HEK293 (cell line): ENCODE results near the gene PPP4R1.
"Not testable (repeated sequence)": the region's sequence is repeated elsewhere in the genome, so short reads cannot be mapped to it uniquely, and the experiment has no call there.

Experiments used
- CTCF ChIA-PET: fragments of 350-600 bp; formaldehyde crosslinking; extraction: SDS; loops from one replicate; lab custom pipeline; 2021; ENCODE audit warnings: antibody characterized with exemption; lab: Yijun Ruan, JAX
- POLR2A ChIA-PET: fragments of 300-600 bp; formaldehyde crosslinking; extraction: SDS; loops from one replicate; lab custom pipeline; 2020; ENCODE audit warnings: antibody characterized with exemption, inconsistent platforms; lab: Yijun Ruan, JAX
- H3K27ac ChIP-seq: fragments of 200-500 bp; sonication (Bioruptor generic); 2 replicates; pipeline ENCODE4 v1.5.1; 2014; ENCODE audit warnings: low read depth, low read length, control low read depth, inconsistent platforms; ENCODE audit errors: extremely low read depth
- H3K36me3 ChIP-seq, 2 experiments: fragments of 200-500 bp in 1 of 2; sonication (Bioruptor generic) in 1 of 2; 1 replicate in 1 of 2; 2 replicates in 1 of 2; pipeline ENCODE4 v1.5.1; 2014 to 2017; ENCODE audit warnings: inconsistent platforms in 2 of 2, low read length in 2 of 2; ENCODE audit not compliant: control insufficient read depth in 2 of 2, insufficient read depth in 1 of 2
- H3K4me1 ChIP-seq: fragments of 200-500 bp; sonication (Bioruptor generic); 2 replicates; pipeline ENCODE4 v1.5.1; 2014; ENCODE audit warnings: mild to moderate bottlenecking, low read length, inconsistent platforms; ENCODE audit not compliant: control insufficient read depth, insufficient read depth
- H3K4me3 ChIP-seq: 2 replicates; pipeline ENCODE4 v1.5.1; 2011; ENCODE audit warnings: low read depth, mild to moderate bottlenecking, control low read depth, low read length, moderate library complexity
- H3K9me3 ChIP-seq: fragments of 200-500 bp; sonication (Bioruptor generic); 2 replicates; pipeline ENCODE4 v1.5.1; 2014; ENCODE audit warnings: low read depth, low read length, inconsistent platforms; ENCODE audit not compliant: control insufficient read depth, insufficient read depth
- GLIS2 ChIP-seq: fragments of 450-650 bp; formaldehyde crosslinking; IDR thresholded peaks from 2 replicates; pipeline ENCODE4 v1.5.1; 2016; ENCODE audit warnings: missing biosample characterization, missing genetic modification characterization
- PRDM1 ChIP-seq: fragments of 450-650 bp; formaldehyde crosslinking; IDR thresholded peaks from 2 replicates; pipeline ENCODE4; 2016; ENCODE audit warnings: missing biosample characterization, missing genetic modification characterization
- ZBTB48 ChIP-seq: fragments of 450-650 bp; formaldehyde crosslinking; IDR thresholded peaks from 2 replicates; pipeline ENCODE4 v1.5.1; 2016; ENCODE audit warnings: missing biosample characterization, missing genetic modification characterization
- ZNF155 ChIP-seq: fragments of 450-650 bp; formaldehyde crosslinking; IDR thresholded peaks from 2 replicates; pipeline ENCODE4 v1.5.1; 2016; ENCODE audit warnings: missing biosample characterization, missing genetic modification characterization
- ZNF202 ChIP-seq: fragments of 450-650 bp; formaldehyde crosslinking; IDR thresholded peaks from 2 replicates; pipeline ENCODE4 v1.5.1; 2016; ENCODE audit warnings: missing biosample characterization, missing genetic modification characterization, borderline replicate concordance
- ZNF266 ChIP-seq: fragments of 450-650 bp; formaldehyde crosslinking; IDR thresholded peaks from 2 replicates; pipeline ENCODE4 v1.5.1; 2016; ENCODE audit warnings: missing biosample characterization, missing genetic modification characterization, low read depth
- ZNF548 ChIP-seq: fragments of 450-650 bp; formaldehyde crosslinking; IDR thresholded peaks from 2 replicates; pipeline ENCODE4 v1.5.1; 2016; ENCODE audit warnings: missing biosample characterization, missing genetic modification characterization
- ZNF843 ChIP-seq: fragments of 450-650 bp; formaldehyde crosslinking; IDR thresholded peaks from 2 replicates; pipeline ENCODE4 v1.5.1; 2016; ENCODE audit warnings: missing biosample characterization, missing genetic modification characterization
- TF ChIP-seq, protein P1 (sequence below): fragments of 450-650 bp; IDR thresholded peaks from 2 replicates; pipeline ENCODE4 v1.5.1; 2018; ENCODE audit warnings: missing biosample characterization, mild to moderate bottlenecking, missing genetic modification characterization
- TF ChIP-seq, protein P2 (sequence below): fragments of 450-650 bp; formaldehyde crosslinking; IDR thresholded peaks from 2 replicates; pipeline ENCODE4 v1.5.1; 2016; ENCODE audit warnings: missing biosample characterization, missing genetic modification characterization
- TF ChIP-seq, protein P3 (sequence below): fragments of 450-650 bp; formaldehyde crosslinking; IDR thresholded peaks from 2 replicates; pipeline ENCODE4 v1.5.1; 2017; ENCODE audit warnings: missing biosample characterization, missing genetic modification characterization
- TF ChIP-seq, protein P4 (sequence below): fragments of 450-650 bp; formaldehyde crosslinking; IDR thresholded peaks from 2 replicates; pipeline ENCODE4 v1.5.1; 2016; ENCODE audit warnings: missing biosample characterization, missing genetic modification characterization, low read depth
- TF ChIP-seq, protein P5 (sequence below): fragments of 450-650 bp; formaldehyde crosslinking; IDR thresholded peaks from 2 replicates; pipeline ENCODE4 v1.5.1; 2017; ENCODE audit warnings: missing biosample characterization, missing genetic modification characterization

Gene PPP4R1

DNA sequence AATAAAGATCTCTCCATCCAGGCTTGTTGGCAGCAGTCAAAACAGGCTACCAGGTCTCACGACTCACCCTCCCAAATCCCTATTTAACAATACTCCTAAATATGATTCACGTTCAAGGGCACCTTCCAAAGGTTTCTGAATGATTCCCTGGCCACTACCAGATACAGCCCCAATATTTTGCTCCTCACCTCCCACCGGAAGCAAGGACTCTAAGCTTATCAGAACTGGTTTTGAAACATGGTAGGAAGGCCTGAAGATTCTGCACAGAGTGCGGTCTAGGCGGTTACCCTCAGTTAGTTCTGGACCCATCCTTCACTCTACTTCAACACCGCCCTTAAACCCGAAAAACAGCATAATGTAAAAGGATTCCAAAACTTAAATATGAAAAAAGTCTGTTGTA, 5.2 kb downstream of the PPP4R1 start:
- Histone ChIP-seq H3K36me3 (peaks cover 4 to 15% of the 10 kb centered on the region in 2 experiments), H3K9me3 (no peaks in the 10 kb centered on the region), H3K4me1 (peaks cover 12% of the 10 kb centered on the region), H3K4me3 (no peak overlapping the region), H3K27ac (no peak overlapping the region)
- TF ChIP-seq ZNF266, result no peak
- TF ChIP-seq ZNF548, result no peak
- TF ChIP-seq ZNF843 (tag by site-specific recombination), result no peak
- no peak for TF ChIP-seq ZNF155 (tag by site-specific recombination)
- TF ChIP-seq, protein P1, sequence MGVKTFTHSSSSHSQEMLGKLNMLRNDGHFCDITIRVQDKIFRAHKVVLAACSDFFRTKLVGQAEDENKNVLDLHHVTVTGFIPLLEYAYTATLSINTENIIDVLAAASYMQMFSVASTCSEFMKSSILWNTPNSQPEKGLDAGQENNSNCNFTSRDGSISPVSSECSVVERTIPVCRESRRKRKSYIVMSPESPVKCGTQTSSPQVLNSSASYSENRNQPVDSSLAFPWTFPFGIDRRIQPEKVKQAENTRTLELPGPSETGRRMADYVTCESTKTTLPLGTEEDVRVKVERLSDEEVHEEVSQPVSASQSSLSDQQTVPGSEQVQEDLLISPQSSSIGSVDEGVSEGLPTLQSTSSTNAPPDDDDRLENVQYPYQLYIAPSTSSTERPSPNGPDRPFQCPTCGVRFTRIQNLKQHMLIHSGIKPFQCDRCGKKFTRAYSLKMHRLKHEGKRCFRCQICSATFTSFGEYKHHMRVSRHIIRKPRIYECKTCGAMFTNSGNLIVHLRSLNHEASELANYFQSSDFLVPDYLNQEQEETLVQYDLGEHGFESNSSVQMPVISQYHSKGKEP (tag by site-specific recombination), result no peak
- TF ChIP-seq, protein P2, sequence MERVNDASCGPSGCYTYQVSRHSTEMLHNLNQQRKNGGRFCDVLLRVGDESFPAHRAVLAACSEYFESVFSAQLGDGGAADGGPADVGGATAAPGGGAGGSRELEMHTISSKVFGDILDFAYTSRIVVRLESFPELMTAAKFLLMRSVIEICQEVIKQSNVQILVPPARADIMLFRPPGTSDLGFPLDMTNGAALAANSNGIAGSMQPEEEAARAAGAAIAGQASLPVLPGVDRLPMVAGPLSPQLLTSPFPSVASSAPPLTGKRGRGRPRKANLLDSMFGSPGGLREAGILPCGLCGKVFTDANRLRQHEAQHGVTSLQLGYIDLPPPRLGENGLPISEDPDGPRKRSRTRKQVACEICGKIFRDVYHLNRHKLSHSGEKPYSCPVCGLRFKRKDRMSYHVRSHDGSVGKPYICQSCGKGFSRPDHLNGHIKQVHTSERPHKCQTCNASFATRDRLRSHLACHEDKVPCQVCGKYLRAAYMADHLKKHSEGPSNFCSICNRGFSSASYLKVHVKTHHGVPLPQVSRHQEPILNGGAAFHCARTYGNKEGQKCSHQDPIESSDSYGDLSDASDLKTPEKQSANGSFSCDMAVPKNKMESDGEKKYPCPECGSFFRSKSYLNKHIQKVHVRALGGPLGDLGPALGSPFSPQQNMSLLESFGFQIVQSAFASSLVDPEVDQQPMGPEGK (tag by site-specific recombination), result no peak
- no peak for TF ChIP-seq ZNF202
- ChIA-PET POLR2A (interaction anchor here (1.3 kb wide), 1 partner anchor 10 kb away, joined by 3 read pairs; no protein-coding TSS in a partner anchor), CTCF (interaction anchor here (0.6 to 2.5 kb wide), 9 partner anchors 10 to 1054 kb away, joined by 3 to 14 read pairs (median 3); no protein-coding TSS in a partner anchor)

DNA sequence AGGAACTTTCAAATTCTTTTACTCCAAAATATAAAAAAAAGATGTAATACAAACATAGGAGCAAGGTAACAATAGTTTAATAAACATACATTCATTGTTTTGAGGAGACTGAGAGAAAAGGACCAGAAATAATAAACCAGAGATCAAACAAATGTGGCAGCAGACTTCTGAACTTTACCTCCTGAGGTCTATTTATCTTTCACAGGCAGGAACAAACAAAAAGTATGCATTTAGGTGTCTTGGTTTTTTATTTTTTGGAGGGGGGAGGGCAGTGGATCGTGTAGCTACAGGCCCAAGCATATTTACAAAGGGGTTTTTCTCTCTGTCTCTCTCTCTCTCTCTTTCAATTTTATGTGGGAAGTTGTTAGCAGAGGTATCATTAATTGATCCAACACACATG, 5.6 kb downstream of the PPP4R1 start:
- Histone ChIP-seq H3K4me3 (no peak overlapping the region), H3K36me3 (peaks cover 4 to 15% of the 10 kb centered on the region in 2 experiments), H3K4me1 (peaks cover 12% of the 10 kb centered on the region), H3K27ac (no peak overlapping the region), H3K9me3 (no peaks in the 10 kb centered on the region)
- ChIA-PET CTCF (interaction anchor here (0.7 to 2.5 kb wide), 8 partner anchors 30 to 1053 kb away, joined by 3 to 14 read pairs (median 3); no protein-coding TSS in a partner anchor), POLR2A (interaction anchor here (1.3 kb wide), 1 partner anchor 9 kb away, joined by 3 read pairs; no protein-coding TSS in a partner anchor)
- TF ChIP-seq, protein P3, sequence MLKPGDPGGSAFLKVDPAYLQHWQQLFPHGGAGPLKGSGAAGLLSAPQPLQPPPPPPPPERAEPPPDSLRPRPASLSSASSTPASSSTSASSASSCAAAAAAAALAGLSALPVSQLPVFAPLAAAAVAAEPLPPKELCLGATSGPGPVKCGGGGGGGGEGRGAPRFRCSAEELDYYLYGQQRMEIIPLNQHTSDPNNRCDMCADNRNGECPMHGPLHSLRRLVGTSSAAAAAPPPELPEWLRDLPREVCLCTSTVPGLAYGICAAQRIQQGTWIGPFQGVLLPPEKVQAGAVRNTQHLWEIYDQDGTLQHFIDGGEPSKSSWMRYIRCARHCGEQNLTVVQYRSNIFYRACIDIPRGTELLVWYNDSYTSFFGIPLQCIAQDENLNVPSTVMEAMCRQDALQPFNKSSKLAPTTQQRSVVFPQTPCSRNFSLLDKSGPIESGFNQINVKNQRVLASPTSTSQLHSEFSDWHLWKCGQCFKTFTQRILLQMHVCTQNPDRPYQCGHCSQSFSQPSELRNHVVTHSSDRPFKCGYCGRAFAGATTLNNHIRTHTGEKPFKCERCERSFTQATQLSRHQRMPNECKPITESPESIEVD (tag by site-specific recombination), result 0 out of 2 replicates have a peak, but pooled peaks have one; percentile 9
- no peak for TF ChIP-seq ZBTB48 (tag by site-specific recombination)

DNA sequence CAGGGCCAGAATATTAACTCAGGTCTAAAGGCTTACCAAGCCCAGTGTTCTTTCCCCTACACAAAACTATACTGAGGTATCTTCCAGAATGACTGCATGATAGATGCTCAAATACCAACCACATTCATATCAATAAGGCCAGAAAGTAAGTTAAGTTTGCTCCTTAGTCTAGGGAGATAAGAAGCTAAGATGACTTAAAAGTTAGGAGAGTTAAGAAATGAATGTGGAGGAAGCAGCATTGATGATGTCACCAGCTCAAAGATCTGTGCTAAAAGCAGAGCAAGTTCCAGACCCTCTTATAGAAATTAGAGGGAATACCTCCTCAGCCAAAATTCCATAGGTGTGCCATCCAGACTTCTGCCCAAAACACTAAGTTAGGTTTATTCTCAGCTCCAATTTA, 6.1 kb downstream of the PPP4R1 start:
- POLR2A ChIA-PET, result interaction anchor here (1.3 kb wide), 1 partner anchor 9 kb away, joined by 3 read pairs; no protein-coding TSS in a partner anchor
- Histone ChIP-seq H3K36me3 (peaks cover 4 to 15% of the 10 kb centered on the region in 2 experiments), H3K4me1 (peaks cover 12% of the 10 kb centered on the region), H3K27ac (no peak overlapping the region), H3K9me3 (no peaks in the 10 kb centered on the region)
- CTCF ChIA-PET, result interaction anchor here (0.7 to 2.5 kb wide), 8 partner anchors 30 to 1053 kb away, joined by 3 to 14 read pairs (median 3); no protein-coding TSS in a partner anchor
- no peak for TF ChIP-seq GLIS2
- TF ChIP-seq, protein P4, sequence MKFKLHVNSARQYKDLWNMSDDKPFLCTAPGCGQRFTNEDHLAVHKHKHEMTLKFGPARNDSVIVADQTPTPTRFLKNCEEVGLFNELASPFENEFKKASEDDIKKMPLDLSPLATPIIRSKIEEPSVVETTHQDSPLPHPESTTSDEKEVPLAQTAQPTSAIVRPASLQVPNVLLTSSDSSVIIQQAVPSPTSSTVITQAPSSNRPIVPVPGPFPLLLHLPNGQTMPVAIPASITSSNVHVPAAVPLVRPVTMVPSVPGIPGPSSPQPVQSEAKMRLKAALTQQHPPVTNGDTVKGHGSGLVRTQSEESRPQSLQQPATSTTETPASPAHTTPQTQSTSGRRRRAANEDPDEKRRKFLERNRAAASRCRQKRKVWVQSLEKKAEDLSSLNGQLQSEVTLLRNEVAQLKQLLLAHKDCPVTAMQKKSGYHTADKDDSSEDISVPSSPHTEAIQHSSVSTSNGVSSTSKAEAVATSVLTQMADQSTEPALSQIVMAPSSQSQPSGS (tag by site-specific recombination), result peak; percentile 44; the same call in 1 of the 2 replicates
- TF ChIP-seq, protein P5, sequence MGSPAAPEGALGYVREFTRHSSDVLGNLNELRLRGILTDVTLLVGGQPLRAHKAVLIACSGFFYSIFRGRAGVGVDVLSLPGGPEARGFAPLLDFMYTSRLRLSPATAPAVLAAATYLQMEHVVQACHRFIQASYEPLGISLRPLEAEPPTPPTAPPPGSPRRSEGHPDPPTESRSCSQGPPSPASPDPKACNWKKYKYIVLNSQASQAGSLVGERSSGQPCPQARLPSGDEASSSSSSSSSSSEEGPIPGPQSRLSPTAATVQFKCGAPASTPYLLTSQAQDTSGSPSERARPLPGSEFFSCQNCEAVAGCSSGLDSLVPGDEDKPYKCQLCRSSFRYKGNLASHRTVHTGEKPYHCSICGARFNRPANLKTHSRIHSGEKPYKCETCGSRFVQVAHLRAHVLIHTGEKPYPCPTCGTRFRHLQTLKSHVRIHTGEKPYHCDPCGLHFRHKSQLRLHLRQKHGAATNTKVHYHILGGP (tag by site-specific recombination), result no peak
- TF ChIP-seq PRDM1, result peak; percentile 31; the same call in 1 of the 2 replicates
- TF ChIP-seq, all 188 proteins: peak for 2
- no peak overlapping the region for H3K4me3 ChIP-seq

DNA sequence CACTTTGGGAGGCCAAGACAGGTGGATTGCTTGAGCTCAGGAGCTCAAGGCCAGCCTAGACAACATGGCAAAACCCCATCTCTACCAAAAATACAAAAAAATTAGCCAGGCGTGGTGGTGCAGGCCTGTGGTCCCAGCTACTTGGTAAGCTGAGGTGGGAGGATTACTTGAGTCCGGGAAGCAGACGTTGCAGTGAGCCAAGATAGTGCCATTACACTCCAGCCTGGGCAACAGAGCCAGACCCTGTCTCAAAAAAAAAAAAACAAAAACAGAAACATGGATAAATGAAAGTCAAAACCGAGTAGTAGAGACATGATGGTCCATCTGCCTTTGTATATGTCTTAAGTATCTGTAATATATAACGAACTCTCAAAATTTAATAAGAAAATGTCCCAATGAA, 7.2 kb downstream of the PPP4R1 start:
- H3K4me1 ChIP-seq, H3K9me3 ChIP-seq, H3K27ac ChIP-seq, H3K4me3 ChIP-seq: not testable (repeated sequence)
- peaks cover 4 to 15% of the 10 kb centered on the region in 2 experiments for H3K36me3 ChIP-seq
- CTCF ChIA-PET, result interaction anchor here (0.6 kb wide), 1 partner anchor 114 kb away, joined by 3 read pairs; no protein-coding TSS in a partner anchor
- POLR2A ChIA-PET, result interaction anchor here (0.6 kb wide), 1 partner anchor 349 kb away, joined by 3 read pairs; no protein-coding TSS in a partner anchor
